ENCODE results near the gene KLHL29. TPM values are rescaled to one million over a fixed set of nuclear protein-coding genes. Genes with fewer than 3 reads are reported as not detected.

KLHL29 gene
- polyA plus RNA-seq, 1 donor from 2014 or later = 42.4 TPM

DNA sequence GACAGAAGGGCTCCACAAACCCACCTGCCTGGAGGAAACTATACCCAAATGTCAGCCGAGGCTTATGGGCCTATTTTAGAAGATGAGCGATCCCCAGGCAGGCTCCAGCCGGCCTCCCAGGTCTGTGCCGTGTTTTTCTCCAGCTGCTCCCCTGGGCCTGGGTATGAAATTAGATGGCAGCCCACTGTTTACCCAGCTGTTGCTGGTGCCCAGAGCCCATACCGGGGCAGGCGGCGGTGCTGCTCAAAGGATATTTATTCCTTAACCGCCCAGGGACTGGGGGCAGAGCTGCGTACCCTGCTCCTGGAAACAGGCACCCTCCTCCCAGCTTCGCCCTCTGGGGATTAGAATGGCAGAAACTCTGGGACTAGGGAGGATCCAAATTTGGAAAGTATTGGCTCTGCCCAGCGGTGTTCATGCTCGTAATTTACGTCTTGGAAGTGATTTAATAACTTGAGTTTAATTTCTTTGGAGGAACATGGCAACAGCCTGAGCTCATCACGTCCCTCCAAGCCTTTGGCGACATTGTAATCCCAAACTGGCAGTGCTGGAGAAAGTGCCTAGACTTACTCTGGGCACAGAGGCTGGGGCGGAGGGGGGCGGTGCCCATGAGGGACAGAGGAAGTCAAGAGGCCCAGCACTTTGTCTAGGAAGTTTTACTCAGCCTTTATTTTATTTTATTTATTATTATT, 199.2 kb downstream of the KLHL29 start:
- Histone ChIP-seq H3K4me3 (ENCODE audit: low read length) (no peak overlapping the region), H3K36me3 (ENCODE audit: insufficient read depth, low read length) (no peaks in the 10 kb centered on the region), H3K79me2 (replicated peaks; ENCODE audit: insufficient read depth, low read length) (no peaks in the 10 kb centered on the region), H3K27me3 (ENCODE audit: insufficient read depth, low read depth, low read length) (no peaks in the 10 kb centered on the region), H3F3A (ENCODE audit: insufficient read depth, low read length, poor library complexity, severe bottlenecking) (no peaks in the 10 kb centered on the region), H3K9me3 (ENCODE audit: low read length) (no peaks in the 10 kb centered on the region), H3K9me2 (ENCODE audit: insufficient read depth, low read length) (no peaks in the 10 kb centered on the region), H3K9ac (ENCODE audit: low read length) (no peak overlapping the region), H3K27ac (ENCODE audit: low read length) (no peak overlapping the region), H4K20me1 (ENCODE audit: insufficient read depth) (peaks cover 6% of the 10 kb centered on the region), H3K4me2 (ENCODE audit: low read length) (no peak overlapping the region), H2AFZ (ENCODE audit: low read depth, low read length) (no peak overlapping the region)
- TF ChIP-seq POLR2AphosphoS5 (IDR thresholded peaks at IDR 0.05) (no peak), EP300 (conservative IDR thresholded peaks at IDR 0.05; ENCODE audit: poor library complexity, severe bottlenecking) (no peak), EZH2 (IDR thresholded peaks at IDR 0.05; ENCODE audit: borderline replicate concordance, insufficient read depth, low read length, poor library complexity, severe bottlenecking) (no peak), SMC3 (conservative IDR thresholded peaks at IDR 0.05; ENCODE audit: poor library complexity) (no peak), RAD21 (conservative IDR thresholded peaks at IDR 0.05) (no peak), TAF1 (IDR thresholded peaks at IDR 0.05; ENCODE audit: low read depth) (no peak)
- TF ChIP-seq, protein P1, sequence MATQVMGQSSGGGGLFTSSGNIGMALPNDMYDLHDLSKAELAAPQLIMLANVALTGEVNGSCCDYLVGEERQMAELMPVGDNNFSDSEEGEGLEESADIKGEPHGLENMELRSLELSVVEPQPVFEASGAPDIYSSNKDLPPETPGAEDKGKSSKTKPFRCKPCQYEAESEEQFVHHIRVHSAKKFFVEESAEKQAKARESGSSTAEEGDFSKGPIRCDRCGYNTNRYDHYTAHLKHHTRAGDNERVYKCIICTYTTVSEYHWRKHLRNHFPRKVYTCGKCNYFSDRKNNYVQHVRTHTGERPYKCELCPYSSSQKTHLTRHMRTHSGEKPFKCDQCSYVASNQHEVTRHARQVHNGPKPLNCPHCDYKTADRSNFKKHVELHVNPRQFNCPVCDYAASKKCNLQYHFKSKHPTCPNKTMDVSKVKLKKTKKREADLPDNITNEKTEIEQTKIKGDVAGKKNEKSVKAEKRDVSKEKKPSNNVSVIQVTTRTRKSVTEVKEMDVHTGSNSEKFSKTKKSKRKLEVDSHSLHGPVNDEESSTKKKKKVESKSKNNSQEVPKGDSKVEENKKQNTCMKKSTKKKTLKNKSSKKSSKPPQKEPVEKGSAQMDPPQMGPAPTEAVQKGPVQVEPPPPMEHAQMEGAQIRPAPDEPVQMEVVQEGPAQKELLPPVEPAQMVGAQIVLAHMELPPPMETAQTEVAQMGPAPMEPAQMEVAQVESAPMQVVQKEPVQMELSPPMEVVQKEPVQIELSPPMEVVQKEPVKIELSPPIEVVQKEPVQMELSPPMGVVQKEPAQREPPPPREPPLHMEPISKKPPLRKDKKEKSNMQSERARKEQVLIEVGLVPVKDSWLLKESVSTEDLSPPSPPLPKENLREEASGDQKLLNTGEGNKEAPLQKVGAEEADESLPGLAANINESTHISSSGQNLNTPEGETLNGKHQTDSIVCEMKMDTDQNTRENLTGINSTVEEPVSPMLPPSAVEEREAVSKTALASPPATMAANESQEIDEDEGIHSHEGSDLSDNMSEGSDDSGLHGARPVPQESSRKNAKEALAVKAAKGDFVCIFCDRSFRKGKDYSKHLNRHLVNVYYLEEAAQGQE (IDR thresholded peaks at IDR 0.05; ENCODE audit: borderline replicate concordance) = no peak

DNA sequence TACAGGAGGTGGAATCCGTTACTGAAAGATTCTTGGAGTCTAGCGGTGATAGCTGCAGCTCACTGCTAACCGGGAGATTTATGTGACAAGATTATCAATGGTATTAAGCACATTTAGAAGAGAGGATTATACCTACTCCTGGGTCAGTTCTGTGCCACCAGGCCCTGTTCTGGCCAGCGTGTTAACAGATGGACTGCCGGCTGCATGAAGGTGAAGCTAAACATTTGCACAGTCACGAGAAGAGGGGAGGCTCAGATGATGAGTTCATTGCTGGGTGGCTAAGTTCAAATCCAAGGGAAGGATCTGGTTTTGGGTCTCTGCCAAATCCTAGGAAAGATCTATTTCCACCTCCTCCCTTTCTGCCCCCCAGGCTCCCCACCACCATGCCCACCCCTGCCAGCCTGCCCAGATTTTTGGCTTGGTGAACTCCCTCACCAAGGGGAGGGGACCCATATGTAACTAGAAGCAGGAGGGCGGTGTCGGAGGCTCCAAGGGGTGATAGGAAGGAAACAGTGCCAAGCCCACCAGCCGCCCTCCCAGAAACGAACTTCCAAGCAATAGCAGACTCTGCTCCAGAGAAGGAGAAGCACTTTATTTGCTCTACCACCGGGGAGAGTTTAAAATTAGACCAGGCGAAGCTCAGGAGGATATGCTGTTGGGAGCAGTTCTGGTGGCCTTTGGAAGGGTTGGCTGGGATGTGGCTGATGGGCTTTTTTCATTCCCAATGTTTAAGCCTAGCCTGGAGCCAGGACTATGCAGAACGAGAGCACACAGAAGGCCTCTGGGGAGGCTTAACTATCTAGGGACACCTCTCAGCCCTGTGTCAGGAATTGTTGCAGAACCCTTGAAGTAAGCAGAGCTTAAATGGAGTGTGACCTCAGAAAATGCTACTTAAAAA, 200.5 kb downstream of the KLHL29 start:
- TF ChIP-seq SMC3 (conservative IDR thresholded peaks at IDR 0.05; ENCODE audit: poor library complexity) (no peak), MXI1 (conservative IDR thresholded peaks at IDR 0.05; ENCODE audit: poor library complexity, severe bottlenecking) (no peak), RAD21 (conservative IDR thresholded peaks at IDR 0.05) (no peak), EP300 (conservative IDR thresholded peaks at IDR 0.05; ENCODE audit: poor library complexity, severe bottlenecking) (no peak), CTCF (IDR thresholded peaks at IDR 0.05; ENCODE audit: poor library complexity, severe bottlenecking) (no peak), POLR2AphosphoS5 (IDR thresholded peaks at IDR 0.05) (no peak), TAF1 (IDR thresholded peaks at IDR 0.05; ENCODE audit: low read depth) (no peak), EZH2 (IDR thresholded peaks at IDR 0.05; ENCODE audit: borderline replicate concordance, insufficient read depth, low read length, poor library complexity, severe bottlenecking) (no peak)
- TF ChIP-seq, protein P1 (IDR thresholded peaks at IDR 0.05; ENCODE audit: borderline replicate concordance) = no peak
- no peaks in the 10 kb centered on the region for H3K79me2 ChIP-seq (replicated peaks; ENCODE audit: insufficient read depth, low read length)
- no peaks in the 10 kb centered on the region for H3F3A ChIP-seq (ENCODE audit: insufficient read depth, low read length, poor library complexity, severe bottlenecking)
- H3K27ac ChIP-seq (ENCODE audit: low read length) = no peak overlapping the region
- H3K9me3 ChIP-seq (ENCODE audit: low read length) = no peaks in the 10 kb centered on the region
- H3K4me2 ChIP-seq (ENCODE audit: low read length) = no peak overlapping the region
- no peak overlapping the region for H3K9ac ChIP-seq (ENCODE audit: low read length)
- no peaks in the 10 kb centered on the region for H3K27me3 ChIP-seq (ENCODE audit: insufficient read depth, low read depth, low read length)
- no peak overlapping the region for H2AFZ ChIP-seq (ENCODE audit: low read depth, low read length)
- H3K9me2 ChIP-seq (ENCODE audit: insufficient read depth, low read length) = no peaks in the 10 kb centered on the region
- H4K20me1 ChIP-seq (ENCODE audit: insufficient read depth) = peaks cover 6% of the 10 kb centered on the region
- no peak overlapping the region for H3K4me3 ChIP-seq (ENCODE audit: low read length)
- H3K36me3 ChIP-seq (ENCODE audit: insufficient read depth, low read length) = no peaks in the 10 kb centered on the region
